Measurements from ENCODE around the gene C1GALT1C1L.

DNA sequence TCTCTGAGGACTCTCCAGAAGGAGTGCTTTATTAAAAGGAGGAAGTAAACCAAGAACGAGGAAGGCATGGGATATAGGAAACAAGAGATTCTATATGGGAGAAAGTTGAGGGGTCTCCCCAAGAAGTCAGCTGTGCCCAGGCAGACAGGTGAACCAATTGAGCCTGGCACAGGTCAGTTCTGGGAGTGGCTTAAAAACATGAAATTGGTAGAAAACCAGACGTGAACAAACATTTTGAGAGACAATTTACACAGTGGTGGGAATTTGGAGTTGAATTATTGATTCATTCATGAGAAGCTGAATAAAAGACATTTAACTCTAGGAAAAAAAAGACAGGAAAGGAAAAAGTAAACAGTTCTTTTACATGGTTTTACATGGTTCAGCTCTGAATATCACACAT is 22.7 kb downstream of the C1GALT1C1L start:
- TF ChIP-seq, protein P1, sequence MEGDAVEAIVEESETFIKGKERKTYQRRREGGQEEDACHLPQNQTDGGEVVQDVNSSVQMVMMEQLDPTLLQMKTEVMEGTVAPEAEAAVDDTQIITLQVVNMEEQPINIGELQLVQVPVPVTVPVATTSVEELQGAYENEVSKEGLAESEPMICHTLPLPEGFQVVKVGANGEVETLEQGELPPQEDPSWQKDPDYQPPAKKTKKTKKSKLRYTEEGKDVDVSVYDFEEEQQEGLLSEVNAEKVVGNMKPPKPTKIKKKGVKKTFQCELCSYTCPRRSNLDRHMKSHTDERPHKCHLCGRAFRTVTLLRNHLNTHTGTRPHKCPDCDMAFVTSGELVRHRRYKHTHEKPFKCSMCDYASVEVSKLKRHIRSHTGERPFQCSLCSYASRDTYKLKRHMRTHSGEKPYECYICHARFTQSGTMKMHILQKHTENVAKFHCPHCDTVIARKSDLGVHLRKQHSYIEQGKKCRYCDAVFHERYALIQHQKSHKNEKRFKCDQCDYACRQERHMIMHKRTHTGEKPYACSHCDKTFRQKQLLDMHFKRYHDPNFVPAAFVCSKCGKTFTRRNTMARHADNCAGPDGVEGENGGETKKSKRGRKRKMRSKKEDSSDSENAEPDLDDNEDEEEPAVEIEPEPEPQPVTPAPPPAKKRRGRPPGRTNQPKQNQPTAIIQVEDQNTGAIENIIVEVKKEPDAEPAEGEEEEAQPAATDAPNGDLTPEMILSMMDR (conservative IDR thresholded peaks at IDR 0.05; ENCODE audit: low read length): no peak
- TF ChIP-seq EZH2phosphoT487 (IDR thresholded peaks at IDR 0.05; ENCODE audit: borderline replicate concordance): no peak

Measured in Loucy (cell line).